Parathyroid adenoma (tissue), 2 donors: ENCODE measurements around the gene RHOF.

Source experiments
- H2AFZ ChIP-seq: fragments of 300-600 bp; sonication (generic); one replicate; pipeline ENCODE4 v1.7.0; 2017; ENCODE audit warnings: antibody characterized with exemption, mild to moderate bottlenecking
- H3K27ac ChIP-seq: fragments of 300-600 bp; sonication (generic); one replicate; pipeline ENCODE4 v1.7.0; 2017
- H3K27me3 ChIP-seq: fragments of 300-600 bp; sonication (generic); one replicate; pipeline ENCODE4 v1.7.0; 2017; ENCODE audit warnings: low read length; ENCODE audit not compliant: control insufficient read depth, insufficient read depth
- H3K36me3 ChIP-seq: fragments of 300-600 bp; sonication (generic); one replicate; pipeline ENCODE4 v1.7.0; 2017; ENCODE audit warnings: low read length; ENCODE audit not compliant: control insufficient read depth, insufficient read depth
- H3K4me1 ChIP-seq: fragments of 300-600 bp; sonication (generic); one replicate; pipeline ENCODE4 v1.7.0; 2017; ENCODE audit warnings: control low read depth
- H3K4me2 ChIP-seq: fragments of 300-600 bp; sonication (generic); one replicate; pipeline ENCODE4 v1.7.0; 2017; ENCODE audit warnings: low read length
- H3K4me3 ChIP-seq: fragments of 300-600 bp; sonication (generic); one replicate; pipeline ENCODE4 v1.7.0; 2017; ENCODE audit warnings: low read depth, low read length
- H3K79me2 ChIP-seq: fragments of 300-600 bp; sonication (generic); one replicate; pipeline ENCODE4 v1.7.0; 2017; ENCODE audit warnings: control low read depth
- H3K9ac ChIP-seq: fragments of 300-600 bp; sonication (generic); one replicate; pipeline ENCODE4 v1.7.0; 2017; ENCODE audit warnings: mild to moderate bottlenecking
- H3K9me3 ChIP-seq: fragments of 300-600 bp; sonication (generic); one replicate; pipeline ENCODE4 v1.7.0; 2017; ENCODE audit warnings: low read length; ENCODE audit not compliant: control insufficient read depth
- CTCF ChIP-seq: fragments of 300-600 bp; sonication (generic); IDR thresholded peaks from one replicate; pipeline ENCODE4 v1.7.0; 2017; ENCODE audit warnings: antibody characterized with exemption, mild to moderate bottlenecking
- donor health status: primary hyperparathyroidism.

The RHOF gene

GRCh38 chr12:121810234-121810817 is 16.8 kb upstream of the RHOF start:
- H3K79me2 ChIP-seq, result peaks cover 57% of the 10 kb centered on the region
- no peak overlapping the region for H3K4me3 ChIP-seq
- H3K9ac ChIP-seq, result no peak overlapping the region
- TF ChIP-seq CTCF, result no peak
- no peak overlapping the region for H3K4me2 ChIP-seq
- H2AFZ ChIP-seq, result no peak overlapping the region
- no peaks in the 10 kb centered on the region for H3K9me3 ChIP-seq
- H3K36me3 ChIP-seq, result no peaks in the 10 kb centered on the region
- no peak overlapping the region for H3K27ac ChIP-seq
- peaks cover 18% of the 10 kb centered on the region for H3K4me1 ChIP-seq
- H3K27me3 ChIP-seq, result no peaks in the 10 kb centered on the region

GRCh38 chr12:121809712-121810116 is 16.2 kb upstream of the RHOF start:
- peaks cover 18% of the 10 kb centered on the region for H3K4me1 ChIP-seq
- H3K79me2 ChIP-seq, result peaks cover 54% of the 10 kb centered on the region
- H3K27ac ChIP-seq, result no peak overlapping the region
- no peak overlapping the region for H2AFZ ChIP-seq
- H3K36me3 ChIP-seq, result no peaks in the 10 kb centered on the region
- H3K4me2 ChIP-seq, result no peak overlapping the region
- no peak overlapping the region for H3K9ac ChIP-seq
- no peaks in the 10 kb centered on the region for H3K9me3 ChIP-seq
- H3K27me3 ChIP-seq, result no peaks in the 10 kb centered on the region
- TF ChIP-seq CTCF, result no peak
- no peak overlapping the region for H3K4me3 ChIP-seq

GRCh38 chr12:121808623-121809022 is 15.1 kb upstream of the RHOF start:
- H3K4me2 ChIP-seq, result no peak overlapping the region
- no peak overlapping the region for H3K27ac ChIP-seq
- no peaks in the 10 kb centered on the region for H3K27me3 ChIP-seq
- H3K9ac ChIP-seq, result no peak overlapping the region
- no peak for TF ChIP-seq CTCF
- H3K4me1 ChIP-seq, result peaks cover 18% of the 10 kb centered on the region
- H3K9me3 ChIP-seq, result no peaks in the 10 kb centered on the region
- H3K36me3 ChIP-seq, result no peaks in the 10 kb centered on the region
- no peak overlapping the region for H3K4me3 ChIP-seq
- no peak overlapping the region for H2AFZ ChIP-seq
- peaks cover 53% of the 10 kb centered on the region for H3K79me2 ChIP-seq

- H3K27ac ChIP-seq, result no peak overlapping the region
Measured at GRCh38 chr12:121807642-121808347, 14.3 kb upstream of the RHOF start.

More at GRCh38 chr12:121807642-121808347, 14.3 kb upstream of the RHOF start:
- H3K4me1 ChIP-seq, result peaks cover 18% of the 10 kb centered on the region
- H3K4me3 ChIP-seq, result no peak overlapping the region
- no peaks in the 10 kb centered on the region for H3K27me3 ChIP-seq
- H3K9me3 ChIP-seq, result no peaks in the 10 kb centered on the region
- no peak overlapping the region for H3K9ac ChIP-seq
- peaks cover 45% of the 10 kb centered on the region for H3K79me2 ChIP-seq
- H3K4me2 ChIP-seq, result no peak overlapping the region
- no peak for TF ChIP-seq CTCF
- no peak overlapping the region for H2AFZ ChIP-seq
- no peaks in the 10 kb centered on the region for H3K36me3 ChIP-seq
